Astrocyte of the cerebellum (primary cell): ENCODE measurements around the gene HORMAD2.

Source experiments
- DNase-seq: peaks from one replicate; pipeline ENCODE4 v3.0.0-alpha.2; 2011; ENCODE audit warnings: low read depth
- H3K4me3 ChIP-seq: 2 replicates; pipeline ENCODE4 v1.5.1; 2011; ENCODE audit warnings: mild to moderate bottlenecking, low read depth, low read length, moderate library complexity
- in situ Hi-C: cut with HindIII; loops from 2 replicates; pipeline ENCODE4 v1.10.0; 2017; ENCODE audit warnings: low sequenced_read_pairs
- TF ChIP-seq, protein P1 (sequence below): IDR thresholded peaks from 2 replicates; pipeline ENCODE4 v1.5.1; 2012; ENCODE audit warnings: low read length, low read depth, moderate library complexity, mild to moderate bottlenecking; ENCODE audit errors: missing control alignments

Gene HORMAD2

DNA sequence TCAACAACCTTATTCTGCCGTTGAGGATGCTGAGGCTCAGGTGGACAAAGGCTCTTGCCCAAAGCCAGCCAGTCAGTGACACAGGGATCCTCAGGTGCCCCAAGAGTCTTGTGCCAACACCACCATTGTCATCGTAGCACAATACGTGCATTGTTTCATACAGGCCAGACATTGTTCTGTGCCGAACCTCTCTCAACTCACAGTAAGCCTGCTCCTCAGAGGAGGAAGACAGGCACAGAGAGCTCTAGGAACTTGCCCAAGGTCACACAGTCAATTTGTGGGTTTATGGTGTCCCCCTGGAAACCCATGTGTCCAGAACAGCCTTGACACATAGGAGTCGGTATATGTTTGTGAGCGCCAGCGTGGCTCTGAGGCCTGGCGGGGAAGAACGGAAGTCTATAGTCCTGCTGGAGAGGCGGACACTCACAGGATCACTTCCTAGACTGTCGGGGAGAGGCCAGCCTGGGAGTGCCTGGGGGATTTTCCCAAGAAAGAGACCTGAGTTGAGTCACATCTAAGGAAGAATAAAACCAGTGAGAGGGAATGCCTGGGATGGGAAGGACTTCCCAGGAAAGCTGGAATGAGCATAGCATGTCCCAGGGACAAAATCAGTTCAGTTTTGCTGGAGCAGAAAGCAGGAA is 146.0 kb downstream of the HORMAD2 start:
- TF ChIP-seq, protein P1, sequence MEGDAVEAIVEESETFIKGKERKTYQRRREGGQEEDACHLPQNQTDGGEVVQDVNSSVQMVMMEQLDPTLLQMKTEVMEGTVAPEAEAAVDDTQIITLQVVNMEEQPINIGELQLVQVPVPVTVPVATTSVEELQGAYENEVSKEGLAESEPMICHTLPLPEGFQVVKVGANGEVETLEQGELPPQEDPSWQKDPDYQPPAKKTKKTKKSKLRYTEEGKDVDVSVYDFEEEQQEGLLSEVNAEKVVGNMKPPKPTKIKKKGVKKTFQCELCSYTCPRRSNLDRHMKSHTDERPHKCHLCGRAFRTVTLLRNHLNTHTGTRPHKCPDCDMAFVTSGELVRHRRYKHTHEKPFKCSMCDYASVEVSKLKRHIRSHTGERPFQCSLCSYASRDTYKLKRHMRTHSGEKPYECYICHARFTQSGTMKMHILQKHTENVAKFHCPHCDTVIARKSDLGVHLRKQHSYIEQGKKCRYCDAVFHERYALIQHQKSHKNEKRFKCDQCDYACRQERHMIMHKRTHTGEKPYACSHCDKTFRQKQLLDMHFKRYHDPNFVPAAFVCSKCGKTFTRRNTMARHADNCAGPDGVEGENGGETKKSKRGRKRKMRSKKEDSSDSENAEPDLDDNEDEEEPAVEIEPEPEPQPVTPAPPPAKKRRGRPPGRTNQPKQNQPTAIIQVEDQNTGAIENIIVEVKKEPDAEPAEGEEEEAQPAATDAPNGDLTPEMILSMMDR = no peak

More for the DNA sequence above, 146.0 kb downstream of the HORMAD2 start:
- DNase-seq = no peak
- no peak overlapping the region for H3K4me3 ChIP-seq
- in situ Hi-C loops = no loop called here
